GDM1 (cell line): Measurements from ENCODE around the gene MXI1.
A peak's percentile ranks its signal among the peaks of the same experiment; 100 is the strongest.
"Not testable (repeated sequence)": the region's sequence is repeated elsewhere in the genome, so short reads cannot be mapped to it uniquely, and the experiment has no call there.

Experiments
- DNase-seq: peaks from one replicate; lab custom pipeline; 2025; lab: John Stamatoyannopoulos, UW

The MXI1 gene

GRCh38 chr10:110181911-110182310, 25.5 kb upstream of the MXI1 start:
- DNase-seq = no peak

- DNase-seq = no peak
Observed at GRCh38 chr10:110184398-110184797, 23.0 kb upstream of the MXI1 start.

GRCh38 chr10:110185646-110186182, 21.7 kb upstream of the MXI1 start:
- DNase-seq = not testable (repeated sequence)

- no peak for DNase-seq
Observed at GRCh38 chr10:110190170-110190569, 17.2 kb upstream of the MXI1 start.

GRCh38 chr10:110192552-110192951, 14.9 kb upstream of the MXI1 start:
- DNase-seq = no peak

GRCh38 chr10:110200503-110200902, 6.9 kb upstream of the MXI1 start:
- no peak for DNase-seq

GRCh38 chr10:110201046-110201445, 6.4 kb upstream of the MXI1 start:
- DNase-seq = not testable (repeated sequence)

GRCh38 chr10:110203500-110204455, 3.6 kb upstream of the MXI1 start:
- no peak for DNase-seq

GRCh38 chr10:110205051-110205675, 2.2 kb upstream of the MXI1 start:
- no peak for DNase-seq

GRCh38 chr10:110207805-110208613, 604 bp downstream of the MXI1 start:
- DNase-seq = no peak

- DNase-seq = peak; percentile 30
Observed at GRCh38 chr10:110208614-110209453, 1.4 kb downstream of the MXI1 start.

GRCh38 chr10:110209454-110209925, 2.1 kb downstream of the MXI1 start:
- DNase-seq = no peak

- no peak for DNase-seq
Observed at GRCh38 chr10:110209926-110210673, 2.7 kb downstream of the MXI1 start.

GRCh38 chr10:110210674-110211464, 3.5 kb downstream of the MXI1 start:
- peak; percentile 89 for DNase-seq

- DNase-seq = no peak
Observed at GRCh38 chr10:110211465-110211843, 4.0 kb downstream of the MXI1 start.

GRCh38 chr10:110212119-110213006, 5.0 kb downstream of the MXI1 start:
- peak; percentile 27 for DNase-seq

GRCh38 chr10:110214371-110214826, 7.0 kb downstream of the MXI1 start:
- DNase-seq = peak; percentile 74
